Kidney (tissue), 14 donors: Measurements from ENCODE around the gene ZDHHC7. TPM values are rescaled to one million over a fixed set of nuclear protein-coding genes. Genes with fewer than 3 reads are reported as not detected.

ENCODE experiments used
- DNase-seq, 5 donors: peaks; one replicate each; pipeline ENCODE4 v3.0.0-alpha.2; 2013 to 2020
- FAIRE-seq: peaks from 2 replicates; lab custom pipeline; 2012; peaks lifted over from hg19 to GRCh38; lab: Jason Lieb, UNC
- H3K27ac ChIP-seq, 2 donors: one replicate each; pipeline ENCODE4 v1.7.0; 2013; ENCODE audit warnings: low read depth in 2 of 2, low read length in 2 of 2, inconsistent platforms in 1 of 2
- H3K27me3 ChIP-seq: one replicate; pipeline ENCODE4 v1.7.1; 2013; ENCODE audit warnings: low read length, inconsistent platforms; ENCODE audit not compliant: control insufficient read depth, insufficient read depth
- H3K36me3 ChIP-seq, 3 donors: one replicate each; pipeline versions ENCODE4 v1.7.0 to v1.7.1; 2013; ENCODE audit warnings: low read length in 3 of 3, control low read depth in 1 of 3, inconsistent platforms in 1 of 3; ENCODE audit not compliant: insufficient read depth in 3 of 3, control insufficient read depth in 2 of 3
- H3K4me1 ChIP-seq, 3 donors: one replicate each; pipeline versions ENCODE4 v1.7.0 to v1.7.1; 2013; ENCODE audit warnings: low read length in 3 of 3, inconsistent platforms in 1 of 3, low read depth in 1 of 3; ENCODE audit not compliant: control insufficient read depth in 2 of 3, insufficient read depth in 2 of 3
- H3K4me3 ChIP-seq, 3 donors: one replicate each; pipeline versions ENCODE4 v1.7.0 to v1.8.1; 2013; ENCODE audit warnings: low read length in 3 of 3, control low read depth in 1 of 3, inconsistent platforms in 1 of 3
- H3K9ac ChIP-seq, 3 donors: one replicate each; pipeline versions ENCODE4 v1.7.0 to v1.7.1; 2013; ENCODE audit warnings: low read length in 3 of 3, control low read depth in 1 of 3, inconsistent platforms in 1 of 3
- H3K9me3 ChIP-seq, 3 donors: one replicate each; pipeline versions ENCODE4 v1.7.0 to v1.7.1; 2013; ENCODE audit warnings: low read length in 3 of 3, control low read depth in 1 of 3, inconsistent platforms in 1 of 3; ENCODE audit not compliant: control insufficient read depth in 2 of 3, insufficient read depth in 1 of 3
- CTCF ChIP-seq: IDR thresholded peaks from 3 replicates; pipeline ENCODE4 v1.5.1; 2012; ENCODE audit warnings: mild to moderate bottlenecking, moderate library complexity, borderline replicate concordance; ENCODE audit not compliant: insufficient read depth; ENCODE audit errors: extremely low read depth
- intact Hi-C: fragments of 100-400 bp; cut with DNase I; formaldehyde crosslinking; loops from one replicate; pipeline ENCODE4 v1.11.1; 2022
- polyA plus RNA-seq: library from polyadenylated mRNA; stranded (reverse); fragments of 350-450 nt; fragmentation: Illumina TruSeq; extraction: RNeasy Lipid Tissue Mini Kit (QIAGEN cat#74804); gene quantifications from one replicate; pipeline ENCODE4 v1.2.3, GENCODE V29; 2014; ENCODE audit warnings: low read depth, low replicate concordance; ENCODE audit not compliant: insufficient read depth
- total RNA-seq: library from RNA; stranded (reverse); fragmentation: NEBNext Ultra II Directional; extraction: Animal tissue kit (Norgen Biotek cat#: 25700); gene quantifications from one replicate; pipeline ENCODE4 v1.2.1, GENCODE V29; 2021
- donor health status: control.
- donor health status: control.
- donor health status: control.
- donor health status: control.
- donor health status: control.
- donor health status: DM: yes; HTN: yes; CAD: no.
- donor health status: Normal renal cell carcinoma (clear cell type).

Gene ZDHHC7
- total and polyA plus RNA-seq, 2 donors from 2014 or later = 23.4 to 54.4 TPM

DNA sequence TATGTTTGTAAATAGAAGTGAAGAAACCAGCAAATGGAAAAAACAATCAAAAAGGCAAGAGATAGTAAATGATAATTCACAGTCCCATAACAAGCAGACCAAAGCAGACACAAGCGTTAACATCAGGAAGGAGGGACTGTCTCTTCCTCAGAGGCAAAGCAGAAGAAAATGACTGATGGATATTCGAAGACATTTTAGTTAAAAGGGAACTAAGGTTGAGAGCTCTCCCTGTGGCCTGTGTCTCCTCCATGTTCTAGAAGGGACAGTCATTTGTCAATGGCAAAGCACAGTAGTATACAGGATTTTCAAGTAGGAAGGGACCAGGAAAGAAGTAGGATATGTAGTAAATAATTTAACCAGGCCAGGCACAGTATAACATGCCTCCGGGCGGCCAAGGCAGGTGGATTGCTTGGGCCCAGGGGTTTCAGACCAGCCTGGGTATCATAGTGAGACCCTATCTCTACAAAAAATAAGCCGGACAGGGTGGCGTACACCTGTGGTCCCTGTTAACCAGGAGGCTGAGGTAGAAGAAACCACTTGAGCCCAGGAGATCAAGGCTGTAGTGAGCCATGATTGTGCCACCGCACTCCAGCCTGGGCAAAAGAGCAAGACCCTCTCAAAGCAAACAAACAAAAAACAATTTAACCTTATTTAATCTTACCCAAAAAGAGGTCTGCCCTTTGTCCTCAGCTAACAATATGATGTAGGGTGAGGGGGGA is 3.7 kb downstream of the ZDHHC7 start:
- no peak overlapping the region for H3K9ac ChIP-seq
- DNase-seq (no peak), FAIRE-seq (no peak)
- no peak overlapping the region for H3K27ac ChIP-seq
- H3K9me3 ChIP-seq = no peaks in the 10 kb centered on the region
- no peaks in the 10 kb centered on the region for H3K27me3 ChIP-seq
- no peak overlapping the region for H3K4me3 ChIP-seq
- peaks cover 5 to 36% (median 20%) of the 10 kb centered on the region in 3 donors for H3K4me1 ChIP-seq
- H3K36me3 ChIP-seq = no peaks in the 10 kb centered on the region
- TF ChIP-seq CTCF = no peak
- intact Hi-C loops = no loop called here

GRCh38 chr16:85006639-85007038 is 4.7 kb downstream of the ZDHHC7 start:
- no peak overlapping the region for H3K9ac ChIP-seq
- no peaks in the 10 kb centered on the region for H3K9me3 ChIP-seq
- no peak overlapping the region for H3K27ac ChIP-seq
- DNase-seq (no peak), FAIRE-seq (no peak)
- H3K27me3 ChIP-seq = no peaks in the 10 kb centered on the region
- no peak for TF ChIP-seq CTCF
- intact Hi-C loops = no loop called here
- H3K4me3 ChIP-seq = no peak overlapping the region
- no peaks in the 10 kb centered on the region for H3K36me3 ChIP-seq
- peaks cover 5 to 38% (median 24%) of the 10 kb centered on the region in 3 donors for H3K4me1 ChIP-seq

DNA sequence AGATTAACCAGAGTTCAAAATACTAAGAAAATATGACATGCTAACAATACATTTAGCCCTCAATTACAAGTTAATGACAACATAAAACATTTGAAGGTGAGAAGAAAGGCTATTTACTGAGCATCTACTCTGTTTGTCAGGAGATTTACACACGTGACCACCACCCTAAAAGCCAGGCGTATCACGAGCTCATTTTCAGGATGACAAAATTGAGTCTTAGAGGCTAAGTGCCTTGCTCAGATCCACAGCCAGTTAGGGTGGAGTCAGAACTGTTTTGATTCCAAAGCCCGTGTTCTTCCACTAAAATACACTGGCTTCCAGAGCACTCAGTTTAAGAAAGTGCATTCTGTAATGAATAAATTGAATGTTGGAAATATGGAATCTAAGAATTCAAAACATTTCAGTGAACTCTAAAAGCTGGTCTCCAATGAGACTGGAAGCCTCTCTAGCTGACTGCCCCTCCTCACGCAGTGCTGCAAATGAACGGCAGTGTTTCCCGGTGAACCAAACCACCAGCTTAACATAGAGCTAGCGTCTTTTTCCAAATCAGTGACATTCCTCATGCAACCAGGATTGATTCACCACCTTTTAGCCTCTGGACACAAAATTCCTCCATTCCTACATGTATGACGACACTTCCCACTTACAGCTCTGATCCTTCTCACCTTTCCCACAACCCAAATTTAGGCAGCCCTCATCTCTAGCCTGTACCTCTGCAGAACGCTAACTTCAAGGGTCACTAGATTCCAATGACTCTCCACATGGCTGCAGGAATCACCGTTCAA is 5.9 kb downstream of the ZDHHC7 start:
- Histone ChIP-seq H3K4me3 (no peak overlapping the region), H3K9ac (no peak overlapping the region), H3K9me3 (no peaks in the 10 kb centered on the region), H3K4me1 (peaks cover 5 to 41% (median 24%) of the 10 kb centered on the region in 3 donors), H3K27ac (no peak overlapping the region), H3K27me3 (no peaks in the 10 kb centered on the region), H3K36me3 (no peaks in the 10 kb centered on the region)
- intact Hi-C loops = no loop called here
- no peak for TF ChIP-seq CTCF
- DNase-seq (no peak), FAIRE-seq (no peak)
